GDM1 (cell line): ENCODE data around the gene MMGT1.
"Not testable (repeated sequence)": the region's sequence is repeated elsewhere in the genome, so short reads cannot be mapped to it uniquely, and the experiment has no call there.

ENCODE experiments used
- DNase-seq: peaks from one replicate; lab custom pipeline; 2025; lab: John Stamatoyannopoulos, UW

MMGT1 gene

DNA sequence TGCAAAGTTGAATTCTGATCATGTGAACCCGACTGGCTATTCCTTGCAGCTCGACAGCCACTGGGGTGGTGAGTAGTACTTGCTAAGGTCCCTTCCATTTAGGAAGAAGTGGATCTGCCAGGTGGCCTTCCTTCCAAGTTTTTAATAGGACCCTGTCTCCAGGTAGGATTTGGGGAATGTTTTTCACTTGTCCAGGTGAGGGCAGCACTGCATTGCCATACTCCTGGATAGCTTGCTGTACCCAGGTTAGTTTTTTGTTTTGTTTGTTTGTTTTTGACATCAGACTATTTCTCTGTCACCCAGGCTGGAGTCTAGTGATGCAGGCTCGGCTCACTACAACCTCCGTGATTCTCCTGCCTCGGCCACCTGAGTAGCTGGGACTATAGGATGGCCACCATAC, 50.4 kb downstream of the MMGT1 start:
- DNase-seq = no peak

DNA sequence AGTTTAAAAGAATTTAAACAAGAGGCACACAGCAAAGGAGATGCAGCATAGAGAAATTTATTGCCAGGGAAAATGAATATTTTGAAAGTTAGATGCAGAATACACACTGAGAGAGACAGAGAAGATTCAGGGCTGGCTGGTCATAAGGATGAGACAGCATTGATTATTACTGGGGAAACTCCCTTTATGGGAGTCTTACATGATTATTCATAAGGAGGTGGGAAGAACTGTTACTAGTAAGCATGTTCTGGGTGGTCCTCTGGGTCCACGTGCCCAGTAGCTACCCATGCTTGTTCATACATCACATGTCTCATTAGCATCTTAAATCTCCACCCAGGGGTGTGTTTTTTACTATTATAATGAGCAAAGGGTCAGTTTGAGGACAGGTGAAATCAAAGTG, 53.3 kb downstream of the MMGT1 start:
- DNase-seq = not testable (repeated sequence)

DNA sequence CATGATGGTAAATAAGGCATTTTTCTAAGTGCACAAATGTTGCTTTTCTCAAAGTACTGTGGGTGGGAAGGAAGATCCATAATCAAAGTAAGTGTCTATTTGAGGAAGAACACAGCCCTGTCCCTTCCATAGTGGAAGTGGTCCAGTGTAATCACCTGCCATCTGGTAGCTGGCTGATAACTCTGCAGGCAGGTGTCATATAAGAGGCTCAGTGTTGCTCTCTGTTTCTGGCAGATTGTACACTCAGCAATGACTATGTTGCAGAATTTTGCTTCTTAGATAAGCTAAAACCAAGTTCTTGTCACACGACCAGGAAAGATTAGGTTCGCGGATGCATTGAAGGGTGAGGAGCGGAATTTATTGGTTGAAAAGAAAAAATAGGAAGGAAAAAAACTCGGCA, 59.4 kb downstream of the MMGT1 start:
- DNase-seq = no peak
